Measurements from ENCODE around the gene TXNIP. TPM values are rescaled to one million over a fixed set of nuclear protein-coding genes. Genes with fewer than 3 reads are reported as not detected.

TXNIP gene
- total RNA-seq, 1 donor from 2014 or later: 157 TPM

GRCh38 chr1:145983960-145984830, 12.2 kb downstream of the TXNIP start:
- Mint-ChIP-seq H3K27ac (ENCODE audit: unreplicated experiment) (no peak overlapping the region), H3K4me1 (ENCODE audit: low read depth, unreplicated experiment) (peaks cover 22% of the 10 kb centered on the region), H3K36me3 (ENCODE audit: low read depth, unreplicated experiment) (no peaks in the 10 kb centered on the region), H3K4me3 (ENCODE audit: unreplicated experiment) (no peak overlapping the region), H3K27me3 (ENCODE audit: low read depth, unreplicated experiment) (no peaks in the 10 kb centered on the region), H3K9me3 (ENCODE audit: unreplicated experiment) (no peaks in the 10 kb centered on the region)
- Histone ChIP-seq H3K9ac (ENCODE audit: low read length) (no peak overlapping the region), H3K79me2 (ENCODE audit: insufficient read depth, low read length) (no peaks in the 10 kb centered on the region), H3K27me3 (ENCODE audit: insufficient read depth, low read length) (no peaks in the 10 kb centered on the region), H2AFZ (ENCODE audit: low read depth, low read length) (no peak overlapping the region), H3K9me3 (ENCODE audit: insufficient read depth, low read depth, low read length) (no peaks in the 10 kb centered on the region), H3K27ac (ENCODE audit: low read depth, low read length) (no peak overlapping the region), H3K4me2 (ENCODE audit: low read length) (no peak overlapping the region), H3K36me3 (ENCODE audit: insufficient read depth, low read length) (no peaks in the 10 kb centered on the region), H3K4me3 (ENCODE audit: insufficient read depth, low read depth, low read length) (no peak overlapping the region), H3K4me1 (ENCODE audit: insufficient read depth, low read length) (peaks cover 24% of the 10 kb centered on the region), H4K20me1 (ENCODE audit: insufficient read depth, low read length) (no peaks in the 10 kb centered on the region)
- DNase-seq (ENCODE audit: low read depth) (no peak), FAIRE-seq (no peak)
- TF ChIP-seq EZH2 (IDR thresholded peaks at IDR 0.05; ENCODE audit: insufficient read depth, low read length) (no peak), CTCF (IDR thresholded peaks at IDR 0.05; ENCODE audit: insufficient read depth, low read depth, low read length) (no peak)

- Histone ChIP-seq H3K4me1 (ENCODE audit: insufficient read depth, low read length) (peaks cover 33% of the 10 kb centered on the region), H3K4me3 (ENCODE audit: insufficient read depth, low read depth, low read length) (no peak overlapping the region)
Observed at GRCh38 chr1:145983206-145983675, 13.1 kb downstream of the TXNIP start.

More at GRCh38 chr1:145983206-145983675, 13.1 kb downstream of the TXNIP start:
- H3K36me3 ChIP-seq (ENCODE audit: insufficient read depth, low read length): no peaks in the 10 kb centered on the region
- TF ChIP-seq EZH2 (IDR thresholded peaks at IDR 0.05; ENCODE audit: insufficient read depth, low read length): no peak
- TF ChIP-seq CTCF (IDR thresholded peaks at IDR 0.05; ENCODE audit: insufficient read depth, low read depth, low read length): no peak
- H3K27ac ChIP-seq (ENCODE audit: low read depth, low read length): no peak overlapping the region
- H3K36me3 Mint-ChIP-seq (ENCODE audit: low read depth, unreplicated experiment): no peaks in the 10 kb centered on the region
- H3K27ac Mint-ChIP-seq (ENCODE audit: unreplicated experiment): no peak overlapping the region
- no peak overlapping the region for H2AFZ ChIP-seq (ENCODE audit: low read depth, low read length)
- no peaks in the 10 kb centered on the region for H3K27me3 ChIP-seq (ENCODE audit: insufficient read depth, low read length)
- H3K9me3 ChIP-seq (ENCODE audit: insufficient read depth, low read depth, low read length): no peaks in the 10 kb centered on the region
- no peaks in the 10 kb centered on the region for H3K9me3 Mint-ChIP-seq (ENCODE audit: unreplicated experiment)
- no peaks in the 10 kb centered on the region for H3K79me2 ChIP-seq (ENCODE audit: insufficient read depth, low read length)
- no peak overlapping the region for H3K4me3 Mint-ChIP-seq (ENCODE audit: unreplicated experiment)
- no peaks in the 10 kb centered on the region for H4K20me1 ChIP-seq (ENCODE audit: insufficient read depth, low read length)
- no peak for DNase-seq (ENCODE audit: low read depth)
- H3K27me3 Mint-ChIP-seq (ENCODE audit: low read depth, unreplicated experiment): no peaks in the 10 kb centered on the region
- no peak for FAIRE-seq
- no peak overlapping the region for H3K4me2 ChIP-seq (ENCODE audit: low read length)
- peaks cover 22% of the 10 kb centered on the region for H3K4me1 Mint-ChIP-seq (ENCODE audit: low read depth, unreplicated experiment)
- H3K9ac ChIP-seq (ENCODE audit: low read length): no peak overlapping the region

Measured in astrocyte (in vitro differentiated cells and primary cell).